Ovary (tissue), 9 donors: Measurements from ENCODE around the gene CCDC88A. TPM values are rescaled to one million over a fixed set of nuclear protein-coding genes. Genes with fewer than 3 reads are reported as not detected.
"Not testable (repeated sequence)": the region's sequence is repeated elsewhere in the genome, so short reads cannot be mapped to it uniquely, and the experiment has no call there.

Experiments
- DNase-seq, 5 donors: peaks; one replicate each; pipeline ENCODE4 v3.0.0-alpha.2; 2019 to 2020
- H3K27ac ChIP-seq, 2 donors: fragments of 200-600 bp; one replicate each; pipeline versions ENCODE4 v1.5.1 to v1.8.0; 2019 to 2022
- H3K27me3 ChIP-seq: fragments of 200-600 bp; one replicate; pipeline ENCODE4 v1.8.0; 2022
- H3K36me3 ChIP-seq: fragments of 200-600 bp; sonication (generic); one replicate; pipeline ENCODE4 v1.5.1; 2019
- H3K4me1 ChIP-seq: one replicate; pipeline ENCODE4 v1.8.1; 2013; ENCODE audit warnings: mild to moderate bottlenecking, moderate library complexity; ENCODE audit not compliant: insufficient read depth
- H3K4me3 ChIP-seq: fragments of 200-600 bp; sonication (generic); one replicate; pipeline ENCODE4 v1.5.1; 2017
- H3K9me3 ChIP-seq, 2 donors: fragments of 200-600 bp in 1 of 2; sonication (generic) in 1 of 2; one replicate each; pipeline versions ENCODE4 v1.5.1 to v1.8.1; 2013 to 2019; ENCODE audit warnings: mild to moderate bottlenecking in 1 of 2, moderate library complexity in 1 of 2
- CTCF ChIP-seq, 3 donors: fragments of 450-650 bp in 2 of 3; fragments of 200-600 bp in 1 of 3; IDR thresholded peaks; one replicate each; pipeline versions ENCODE4 v1.5.1 to v1.8.0; 2016 to 2022; ENCODE audit warnings: antibody characterized with exemption in 3 of 3, mild to moderate bottlenecking in 1 of 3
- EP300 ChIP-seq: sonication (generic); formaldehyde crosslinking; IDR thresholded peaks from one replicate; pipeline ENCODE4 v1.6.1; 2017; ENCODE audit warnings: antibody characterized with exemption
- POLR2A ChIP-seq: fragments of 450-650 bp; IDR thresholded peaks from one replicate; pipeline ENCODE4 v1.6.1; 2017; ENCODE audit warnings: antibody characterized with exemption, mild to moderate bottlenecking, moderate library complexity
- WGBS, 3 donors: extraction: QIAGEN DNeasy Blood & Tissue Kit in 1 of 3; methylation state at CpG; one replicate each; pipeline versions ENCODE4 v1.1.5 to v1.1.7; 2013 to 2017; 5-methylcytosine and 5-hydroxymethylcytosine counted together
- intact Hi-C, 4 donors: fragments of 100-400 bp; cut with DNase I; formaldehyde crosslinking; loops; one replicate each; pipeline versions ENCODE4 v1.11.0 to v1.15.1; 2022 to 2023
- polyA plus RNA-seq, 2 donors: library from polyadenylated mRNA; stranded (reverse); fragments of 200-250 nt in 1 of 2; fragments of 350-450 nt in 1 of 2; fragmentation: Illumina TruSeq in 1 of 2; extraction: RNeasy Lipid Tissue Mini Kit (QIAGEN cat#74804) in 1 of 2; gene quantifications; one replicate each; pipeline ENCODE4 v1.2.3, GENCODE V29; 2013 to 2014
- total RNA-seq, 7 donors: library from RNA; depleted of rRNA in 2 of 7; stranded (reverse); fragments of >200 nt in 2 of 7; fragmentation: NEBNext Ultra II Directional in 3 of 7; extraction: Animal tissue kit (Norgen Biotek cat#: 25700) in 3 of 7; gene quantifications; one replicate each; pipeline versions ENCODE4 v1.1.0 to v1.2.4, GENCODE V29; 2016 to 2023
- donor health status: DM: no; HTN: no; CAD: no; lungs with moderate emphysema.
- donor health status: DM: no; HTN: no; CAD: no.
- donor health status: Bipolar disorder and iron deficiency.
- donor health status: DM: yes; HTN: yes; CAD: no.
- donor health status: DM: no; HTN: no; CAD: no.
- donor health status: DM: yes; HTN: yes; CAD: no.

CCDC88A gene
- total and polyA plus RNA-seq, 9 donors = 9.6 to 64.4 (median 30.6) TPM

- TF ChIP-seq POLR2A (no peak), CTCF (IDR thresholded peaks at IDR 0.05) (no peak), EP300 (no peak)
- no peaks in the 10 kb centered on the region for H3K27me3 ChIP-seq
- intact Hi-C loops = no loop called here
- H3K4me3 ChIP-seq = no peak overlapping the region
- H3K36me3 ChIP-seq = no peaks in the 10 kb centered on the region
- no peak overlapping the region for H3K27ac ChIP-seq
- 79 to 82% (median 82%) methylated on average over 3 of the region's 3 CpGs for WGBS, 3 donors
- no peaks in the 10 kb centered on the region for H3K4me1 ChIP-seq
- DNase-seq = no peak
- H3K9me3 ChIP-seq = no peaks in the 10 kb centered on the region
Observed at GRCh38 chr2:55252832-55253231, 166.8 kb downstream of the CCDC88A start.

- H3K9me3 ChIP-seq = no peaks in the 10 kb centered on the region
- TF ChIP-seq POLR2A (no peak), EP300 (no peak), CTCF (IDR thresholded peaks at IDR 0.05) (no peak)
- intact Hi-C loops = no loop called here
- 85 to 92% (median 91%) methylated on average over 5 of the region's 5 CpGs for WGBS, 3 donors
- H3K27me3 ChIP-seq = no peaks in the 10 kb centered on the region
- no peak for DNase-seq
- H3K36me3 ChIP-seq = no peaks in the 10 kb centered on the region
- H3K27ac ChIP-seq = no peak overlapping the region
- H3K4me3 ChIP-seq = no peak overlapping the region
- no peaks in the 10 kb centered on the region for H3K4me1 ChIP-seq
Observed at GRCh38 chr2:55247025-55247424, 172.6 kb downstream of the CCDC88A start.

- Histone ChIP-seq H3K27me3 (no peaks in the 10 kb centered on the region), H3K27ac (no peak overlapping the region), H3K4me3 (no peak overlapping the region), H3K4me1 (no peaks in the 10 kb centered on the region), H3K36me3 (no peaks in the 10 kb centered on the region), H3K9me3 (no peaks in the 10 kb centered on the region)
- WGBS, 3 donors = 88% methylated on average over 5 of the region's 5 CpGs
- DNase-seq = no peak
- TF ChIP-seq POLR2A = no peak
- TF ChIP-seq EP300 = no peak
- no peak for TF ChIP-seq CTCF (IDR thresholded peaks at IDR 0.05)
- intact Hi-C loops = no loop called here
Observed at GRCh38 chr2:55245411-55245810, 174.2 kb downstream of the CCDC88A start.

- Histone ChIP-seq H3K27ac (no peak overlapping the region), H3K4me1 (no peaks in the 10 kb centered on the region), H3K4me3 (no peak overlapping the region), H3K36me3 (no peaks in the 10 kb centered on the region), H3K27me3 (no peaks in the 10 kb centered on the region), H3K9me3 (no peaks in the 10 kb centered on the region)
- 62 to 72% (median 65%) methylated on average over 1 of the region's 1 CpG for WGBS, 3 donors
- intact Hi-C loops = no loop called here
- TF ChIP-seq POLR2A (no peak), CTCF (IDR thresholded peaks at IDR 0.05) (no peak), EP300 (no peak)
- no peak for DNase-seq
Observed at GRCh38 chr2:55242617-55243016, 177.0 kb downstream of the CCDC88A start.

GRCh38 chr2:55241582-55241981 lies 178.1 kb downstream of the CCDC88A start:
- intact Hi-C loops, H3K27ac ChIP-seq, H3K36me3 ChIP-seq, H3K9me3 ChIP-seq, H3K27me3 ChIP-seq, H3K4me3 ChIP-seq, DNase-seq, H3K4me1 ChIP-seq: not testable (repeated sequence)
- 91 to 94% (median 93%) methylated on average over 8 of the region's 8 CpGs for WGBS, 3 donors
